ENCODE measurements around the gene NDST1. TPM values are rescaled to one million over a fixed set of nuclear protein-coding genes. Genes with fewer than 3 reads are reported as not detected.

Gene NDST1
- total RNA-seq, 1 donor: 104 TPM

- TF ChIP-seq CTCF (IDR thresholded peaks at IDR 0.05; ENCODE audit: extremely low read depth, low read depth, low read length): no peak
- Histone ChIP-seq H3K4me3 (ENCODE audit: insufficient read depth, low read length) (no peak overlapping the region), H3K9me3 (ENCODE audit: low read depth, low read length) (no peaks in the 10 kb centered on the region), H3K4me2 (ENCODE audit: insufficient read depth, low read length) (peak overlapping the region; percentile 2), H3K36me3 (ENCODE audit: insufficient read depth, low read length) (peaks cover 60% of the 10 kb centered on the region), H3K27ac (ENCODE audit: low read depth, low read length) (peak overlapping the region; percentile 51), H3K79me2 (ENCODE audit: insufficient read depth, low read length) (peaks cover 100% of the 10 kb centered on the region), H3K4me1 (ENCODE audit: insufficient read depth, low read length) (peaks cover 25% of the 10 kb centered on the region), H3K27me3 (ENCODE audit: insufficient read depth, low read length) (no peaks in the 10 kb centered on the region), H2AFZ (ENCODE audit: low read length) (no peak overlapping the region), H4K20me1 (ENCODE audit: insufficient read depth, low read length) (peaks cover 48% of the 10 kb centered on the region)
- DNase-seq (ENCODE audit: insufficient read length, low spot score, missing footprints): no peak
Measured at GRCh38 chr5:150522504-150523414, 14.8 kb downstream of the NDST1 start.

- Histone ChIP-seq H3K27me3 (ENCODE audit: insufficient read depth, low read length) (no peaks in the 10 kb centered on the region), H3K4me2 (ENCODE audit: insufficient read depth, low read length) (peak overlapping the region; percentile 2), H3K27ac (ENCODE audit: low read depth, low read length) (peak overlapping the region; percentile 51), H2AFZ (ENCODE audit: low read length) (no peak overlapping the region), H3K36me3 (ENCODE audit: insufficient read depth, low read length) (peaks cover 66% of the 10 kb centered on the region), H3K4me1 (ENCODE audit: insufficient read depth, low read length) (peaks cover 17% of the 10 kb centered on the region), H3K9me3 (ENCODE audit: low read depth, low read length) (no peaks in the 10 kb centered on the region), H3K79me2 (ENCODE audit: insufficient read depth, low read length) (peaks cover 98% of the 10 kb centered on the region), H3K4me3 (ENCODE audit: insufficient read depth, low read length) (no peak overlapping the region), H4K20me1 (ENCODE audit: insufficient read depth, low read length) (peaks cover 56% of the 10 kb centered on the region)
- peak; percentile 78 for TF ChIP-seq CTCF (IDR thresholded peaks at IDR 0.05; ENCODE audit: extremely low read depth, low read depth, low read length)
- DNase-seq (ENCODE audit: insufficient read length, low spot score, missing footprints): peak; percentile 96
Measured at GRCh38 chr5:150523472-150524350, 15.8 kb downstream of the NDST1 start.

GRCh38 chr5:150525163-150525562 is 17.2 kb downstream of the NDST1 start:
- Histone ChIP-seq H4K20me1 (ENCODE audit: insufficient read depth, low read length) (peaks cover 68% of the 10 kb centered on the region), H3K4me1 (ENCODE audit: insufficient read depth, low read length) (peaks cover 16% of the 10 kb centered on the region), H3K4me2 (ENCODE audit: insufficient read depth, low read length) (no peak overlapping the region), H3K36me3 (ENCODE audit: insufficient read depth, low read length) (peaks cover 60% of the 10 kb centered on the region), H3K9me3 (ENCODE audit: low read depth, low read length) (no peaks in the 10 kb centered on the region), H2AFZ (ENCODE audit: low read length) (no peak overlapping the region), H3K4me3 (ENCODE audit: insufficient read depth, low read length) (no peak overlapping the region), H3K27ac (ENCODE audit: low read depth, low read length) (peak overlapping the region; percentile 36), H3K27me3 (ENCODE audit: insufficient read depth, low read length) (no peaks in the 10 kb centered on the region), H3K79me2 (ENCODE audit: insufficient read depth, low read length) (peaks cover 98% of the 10 kb centered on the region)
- DNase-seq (ENCODE audit: insufficient read length, low spot score, missing footprints): no peak
- TF ChIP-seq CTCF (IDR thresholded peaks at IDR 0.05; ENCODE audit: extremely low read depth, low read depth, low read length): no peak

All from osteoblast (primary cell).